Pancreas (tissue), 10 donors: ENCODE measurements around the gene PRDM16. TPM values are rescaled to one million over a fixed set of nuclear protein-coding genes. Genes with fewer than 3 reads are reported as not detected.

Experiments used
- ATAC-seq, 4 donors: fragments of 200-7000 bp; cut with Tn5 transposase; one replicate each; pipeline versions ENCODE4 v1.8.0 to v1.9.1; 2020; ENCODE audit warnings: mild to moderate bottlenecking in 4 of 4, moderate library complexity in 4 of 4
- DNase-seq, 6 donors: peaks; one replicate each; pipeline ENCODE4 v3.0.0-alpha.2; 2020
- FAIRE-seq: peaks from 2 replicates; lab custom pipeline; 2012; peaks lifted over from hg19 to GRCh38; lab: Jason Lieb, UNC
- H3K27ac ChIP-seq, 4 donors: fragments of 200-600 bp; sonication (generic); 1 replicate in 3 of 4; 2 replicates in 1 of 4; pipeline versions ENCODE4 v1.5.0 to v1.8.0; 2020
- H3K27me3 ChIP-seq, 4 donors: fragments of 200-600 bp; one replicate each; pipeline ENCODE4 v1.8.0; 2021
- H3K36me3 ChIP-seq, 3 donors: fragments of 200-600 bp; sonication (generic) in 1 of 3; one replicate each; pipeline versions ENCODE4 v1.5.0 to v1.8.0; 2020 to 2021
- H3K4me1 ChIP-seq, 3 donors: fragments of 200-600 bp; one replicate each; pipeline ENCODE4 v1.8.0; 2021
- H3K4me3 ChIP-seq, 4 donors: fragments of 200-600 bp; sonication (generic) in 2 of 4; one replicate each; pipeline versions ENCODE4 v1.5.0 to v1.8.0; 2020 to 2021
- H3K9me3 ChIP-seq, 4 donors: fragments of 200-600 bp; one replicate each; pipeline ENCODE4 v1.8.0; 2021
- WGBS, 2 donors: extraction: QIAGEN DNeasy Blood & Tissue Kit; methylation state at CpG; one replicate each; pipeline ENCODE4 v1.1.7; 2013; 5-methylcytosine and 5-hydroxymethylcytosine counted together
- intact Hi-C, 3 donors: fragments of 100-400 bp; cut with DNase I; formaldehyde crosslinking; loops; one replicate each; pipeline versions ENCODE4 v1.11.1 to v1.14.2; 2022
- polyA plus RNA-seq, 2 donors: library from polyadenylated mRNA; stranded (reverse); fragments of 200-250 nt; gene quantifications; one replicate each; pipeline ENCODE4 v1.2.3, GENCODE V29; 2013
- total RNA-seq, 6 donors: library from RNA; stranded (reverse); fragmentation: NEBNext Ultra II Directional in 4 of 6; extraction: Animal tissue kit (Norgen Biotek cat#: 25700) in 4 of 6; gene quantifications; one replicate each; pipeline versions ENCODE4 v1.2.1 to v1.2.4, GENCODE V29; 2021 to 2023
- TF ChIP-seq, protein P1 (sequence below), 4 donors: fragments of 200-600 bp; sonication (generic) in 3 of 4; IDR thresholded peaks; one replicate each; pipeline versions ENCODE4 v1.5.0 to v1.8.0; 2021; ENCODE audit warnings: antibody characterized with exemption in 4 of 4
- donor health status: healthy with polysubstance abuse.
- donor health status: DM: no; HTN: no; CAD: no; lungs with moderate emphysema.
- donor health status: DM: no; HTN: no; CAD: no.
- donor health status: control.
- donor health status: control.
- donor health status: Bipolar disorder and iron deficiency.
- donor health status: DM: yes; HTN: yes; CAD: no.
- donor health status: DM: no; HTN: no; CAD: no.
- donor health status: DM: no; HTN: no; CAD: no.
- donor health status: DM: yes; HTN: yes; CAD: no.

Gene PRDM16
- total and polyA plus RNA-seq, 8 donors = 6.6 to 19.2 (median 14.9) TPM

DNA sequence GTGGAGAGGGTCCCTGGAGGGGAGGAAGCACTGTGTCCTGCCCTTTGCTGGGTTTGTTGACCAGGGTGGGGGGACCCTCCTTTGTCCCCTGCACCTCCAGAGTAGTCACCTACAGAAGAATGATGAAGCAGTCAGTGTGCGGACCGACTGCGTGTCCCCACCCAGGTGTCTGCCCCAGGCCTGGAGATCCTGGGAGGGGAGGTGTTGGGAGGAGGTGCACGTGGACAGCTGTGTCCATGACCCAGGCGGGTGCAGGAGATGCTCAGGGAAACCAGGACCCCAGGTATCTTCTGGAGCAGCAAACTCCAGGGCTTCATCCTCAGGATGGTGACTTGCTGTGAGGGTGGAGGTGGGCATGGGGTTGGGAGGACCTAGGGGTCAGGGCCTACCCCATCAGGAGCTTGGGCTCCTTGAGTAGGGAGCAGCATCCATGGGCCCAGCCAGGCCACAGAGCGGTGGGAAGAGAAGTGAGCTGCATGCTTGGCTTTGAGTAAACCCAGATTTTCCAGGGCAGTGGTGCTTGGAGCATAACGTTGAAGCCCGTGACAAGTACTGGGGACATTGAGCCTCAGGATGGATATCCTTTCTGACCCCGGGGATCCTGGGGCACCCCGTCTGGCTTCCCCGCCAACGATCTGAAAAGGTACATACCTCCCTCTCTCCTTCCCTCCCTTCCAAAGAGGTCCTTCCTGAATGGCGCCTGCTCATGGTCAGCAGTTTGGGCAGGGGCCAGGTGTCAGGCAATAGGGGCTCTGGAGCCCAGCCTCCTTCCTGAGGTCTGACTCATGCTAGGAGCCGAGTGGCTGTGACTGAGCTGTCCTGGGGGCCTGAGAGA, 34.1 kb upstream of the PRDM16 start:
- ATAC-seq = no peak
- Histone ChIP-seq H3K4me1 (no peaks in the 10 kb centered on the region), H3K27me3 (no peaks in the 10 kb centered on the region), H3K4me3 (no peak overlapping the region), H3K9me3 (no peaks in the 10 kb centered on the region), H3K27ac (no peak overlapping the region), H3K36me3 (no peaks in the 10 kb centered on the region)
- no peak for FAIRE-seq
- TF ChIP-seq, protein P1, sequence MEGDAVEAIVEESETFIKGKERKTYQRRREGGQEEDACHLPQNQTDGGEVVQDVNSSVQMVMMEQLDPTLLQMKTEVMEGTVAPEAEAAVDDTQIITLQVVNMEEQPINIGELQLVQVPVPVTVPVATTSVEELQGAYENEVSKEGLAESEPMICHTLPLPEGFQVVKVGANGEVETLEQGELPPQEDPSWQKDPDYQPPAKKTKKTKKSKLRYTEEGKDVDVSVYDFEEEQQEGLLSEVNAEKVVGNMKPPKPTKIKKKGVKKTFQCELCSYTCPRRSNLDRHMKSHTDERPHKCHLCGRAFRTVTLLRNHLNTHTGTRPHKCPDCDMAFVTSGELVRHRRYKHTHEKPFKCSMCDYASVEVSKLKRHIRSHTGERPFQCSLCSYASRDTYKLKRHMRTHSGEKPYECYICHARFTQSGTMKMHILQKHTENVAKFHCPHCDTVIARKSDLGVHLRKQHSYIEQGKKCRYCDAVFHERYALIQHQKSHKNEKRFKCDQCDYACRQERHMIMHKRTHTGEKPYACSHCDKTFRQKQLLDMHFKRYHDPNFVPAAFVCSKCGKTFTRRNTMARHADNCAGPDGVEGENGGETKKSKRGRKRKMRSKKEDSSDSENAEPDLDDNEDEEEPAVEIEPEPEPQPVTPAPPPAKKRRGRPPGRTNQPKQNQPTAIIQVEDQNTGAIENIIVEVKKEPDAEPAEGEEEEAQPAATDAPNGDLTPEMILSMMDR (IDR thresholded peaks at IDR 0.05) = no peak
- WGBS, 2 donors = 64 to 75% methylated on average over 14 of the region's 14 CpGs
- DNase-seq = peak in 1 of 6 donors; percentile 33
- intact Hi-C loops = no loop called here

DNA sequence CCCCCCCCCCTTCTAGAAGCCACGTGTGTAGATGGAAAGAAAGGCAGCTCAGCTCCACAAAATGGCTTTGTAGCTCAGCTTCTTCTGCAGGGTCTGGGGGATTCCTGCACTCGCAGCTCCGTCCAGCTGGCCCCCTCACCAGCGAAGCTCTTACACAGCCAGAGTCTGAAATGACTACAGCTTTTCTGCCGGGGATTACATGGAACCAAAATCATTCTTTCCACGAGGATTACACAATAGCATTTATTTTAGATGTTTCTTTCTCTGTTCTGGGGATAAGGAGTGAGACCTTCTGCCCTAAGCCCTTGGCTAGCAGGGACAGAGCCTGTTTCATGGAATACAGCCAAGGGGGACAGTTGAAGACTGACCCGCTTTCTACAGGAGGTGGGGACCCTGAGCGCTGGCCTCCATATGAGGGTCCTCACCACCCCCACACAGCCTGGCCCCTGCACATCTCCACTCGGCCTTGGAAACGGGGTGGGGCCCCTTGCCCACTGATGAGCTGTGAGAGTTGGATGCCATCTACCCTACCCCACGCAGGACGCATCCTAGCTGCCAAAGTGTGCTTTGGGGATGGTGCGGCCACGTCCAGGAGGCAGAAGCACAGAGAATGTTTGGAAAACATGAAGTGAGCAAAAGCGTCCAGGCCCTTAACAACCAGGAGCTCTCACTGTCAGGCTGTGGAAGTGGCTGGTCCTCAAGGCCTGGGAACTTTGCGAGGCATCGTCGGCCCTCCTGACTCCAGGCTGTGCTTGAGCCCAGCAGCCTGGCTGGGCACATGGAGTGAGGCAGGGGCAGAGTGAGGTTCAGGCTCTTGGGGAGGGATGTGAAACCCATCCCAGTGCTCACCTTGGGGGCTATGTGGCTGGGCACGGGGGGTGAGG, 33.2 kb upstream of the PRDM16 start:
- DNase-seq (peak in 2 of 6 donors; percentile 32 to 43), FAIRE-seq (no peak), ATAC-seq (no peak)
- Histone ChIP-seq H3K27ac (no peak overlapping the region), H3K27me3 (no peaks in the 10 kb centered on the region), H3K4me3 (no peak overlapping the region), H3K4me1 (no peaks in the 10 kb centered on the region), H3K36me3 (no peaks in the 10 kb centered on the region), H3K9me3 (no peaks in the 10 kb centered on the region)
- intact Hi-C loops = no loop called here
- whole genome bisulfite sequencing, 2 donors = 63 to 74% methylated on average over 19 of the region's 19 CpGs
- TF ChIP-seq, protein P1 (IDR thresholded peaks at IDR 0.05) = no peak

DNA sequence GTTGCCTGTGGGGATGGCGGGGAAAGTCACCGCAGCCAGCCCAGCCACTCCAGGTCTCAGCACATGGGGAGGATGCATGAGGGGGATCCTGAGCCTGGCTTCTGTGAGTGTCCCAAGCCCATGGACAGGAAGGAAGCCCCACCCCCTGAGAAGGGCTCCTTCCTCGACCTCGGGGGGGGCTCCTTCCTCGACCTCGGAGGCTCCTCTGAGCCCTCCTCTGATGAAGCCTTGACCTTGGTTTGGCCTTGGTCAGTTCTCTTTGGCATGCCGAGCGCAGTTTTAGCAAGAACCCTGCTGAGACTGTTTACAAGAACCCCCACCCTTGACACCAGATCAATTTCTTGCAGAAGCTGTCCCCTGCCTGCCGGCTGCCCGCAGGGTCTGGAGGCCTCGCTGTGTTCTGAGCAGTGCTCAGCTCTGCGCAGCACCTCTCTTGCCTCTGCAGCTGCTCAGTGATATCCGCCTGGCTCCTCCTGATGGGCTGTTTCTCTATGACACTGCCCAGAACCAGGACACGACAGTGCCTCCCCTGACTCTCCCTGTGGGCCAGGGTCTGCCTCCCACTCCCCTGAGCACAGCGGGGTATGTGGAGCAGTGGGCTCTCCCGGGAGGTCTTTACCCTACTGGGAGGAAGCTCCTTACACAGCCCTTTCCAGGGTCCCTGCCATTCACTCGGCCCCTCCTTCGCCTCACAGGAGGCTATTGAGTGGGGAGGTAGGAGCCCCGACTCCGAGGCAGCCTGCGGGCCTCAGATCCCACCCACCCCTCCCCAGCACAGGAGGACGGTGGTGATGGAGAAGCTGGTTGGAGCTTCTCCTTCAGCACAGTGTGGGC, 32.3 kb upstream of the PRDM16 start:
- H3K4me3 ChIP-seq = no peak overlapping the region
- no peaks in the 10 kb centered on the region for H3K36me3 ChIP-seq
- H3K27ac ChIP-seq = no peak overlapping the region
- no peak for ATAC-seq
- no peak for FAIRE-seq
- DNase-seq = no peak
- no peaks in the 10 kb centered on the region for H3K4me1 ChIP-seq
- WGBS, 2 donors = 47 to 56% methylated on average over 22 of the region's 22 CpGs
- H3K9me3 ChIP-seq = no peaks in the 10 kb centered on the region
- TF ChIP-seq, protein P1 (IDR thresholded peaks at IDR 0.05) = no peak
- intact Hi-C loops = no loop called here
- H3K27me3 ChIP-seq = no peaks in the 10 kb centered on the region

DNA sequence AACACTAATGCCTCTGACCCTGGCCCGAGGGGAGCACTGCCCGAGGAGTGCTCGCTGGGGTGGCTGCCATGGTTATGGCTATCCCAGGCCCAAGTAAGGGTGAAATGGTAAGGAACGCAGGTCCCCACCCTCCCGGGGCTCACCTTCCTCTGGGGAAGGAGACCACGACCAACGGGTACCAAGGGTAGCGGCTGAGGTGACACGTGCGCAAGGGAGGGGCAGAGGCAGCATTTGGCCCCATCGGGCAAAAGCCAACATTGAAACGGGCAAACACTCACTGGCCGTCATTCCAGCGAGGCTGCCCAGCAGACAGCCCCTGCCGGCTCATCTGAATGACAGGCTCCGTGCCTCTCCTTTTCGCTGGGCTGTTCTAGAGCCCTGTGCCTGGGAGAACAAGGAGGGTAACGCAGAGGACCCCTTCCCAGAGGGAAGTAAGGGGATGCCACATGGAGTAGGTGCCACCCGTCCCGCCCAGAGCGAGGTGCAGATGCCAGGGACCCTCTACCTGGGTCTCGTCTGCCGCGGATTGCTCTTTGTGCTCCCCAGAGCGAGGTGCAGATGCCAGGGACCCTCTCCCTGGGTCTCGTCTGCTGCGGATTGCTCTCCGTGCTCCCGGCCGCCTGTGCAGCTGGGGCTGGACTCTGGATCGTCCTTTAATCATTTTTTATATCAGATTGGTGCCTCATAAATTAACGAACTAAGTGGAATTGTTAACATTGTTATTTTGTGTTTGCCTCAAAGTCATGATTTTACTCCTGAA, 31.5 kb upstream of the PRDM16 start:
- TF ChIP-seq, protein P1 (IDR thresholded peaks at IDR 0.05) = no peak
- H3K4me1 ChIP-seq = no peaks in the 10 kb centered on the region
- intact Hi-C loops = no loop called here
- no peaks in the 10 kb centered on the region for H3K36me3 ChIP-seq
- no peaks in the 10 kb centered on the region for H3K9me3 ChIP-seq
- H3K27ac ChIP-seq = peak overlapping the region in 1 of 4 donors; percentile 58
- 53 to 58% methylated on average over 31 to 32 of the region's 32 CpGs for WGBS, 2 donors
- FAIRE-seq (no peak), DNase-seq (peak in 2 of 6 donors; percentile 44 to 45), ATAC-seq (peak in 2 of 4 donors; percentile 9 to 14)
- no peaks in the 10 kb centered on the region for H3K27me3 ChIP-seq
- no peak overlapping the region for H3K4me3 ChIP-seq
